Measurements from ENCODE around the gene SRBD1. TPM values are rescaled to one million over a fixed set of nuclear protein-coding genes. Genes with fewer than 3 reads are reported as not detected.

Gene SRBD1
- total RNA-seq, 2 donors from 2014 or later, result 11.8 to 14.4 TPM

DNA sequence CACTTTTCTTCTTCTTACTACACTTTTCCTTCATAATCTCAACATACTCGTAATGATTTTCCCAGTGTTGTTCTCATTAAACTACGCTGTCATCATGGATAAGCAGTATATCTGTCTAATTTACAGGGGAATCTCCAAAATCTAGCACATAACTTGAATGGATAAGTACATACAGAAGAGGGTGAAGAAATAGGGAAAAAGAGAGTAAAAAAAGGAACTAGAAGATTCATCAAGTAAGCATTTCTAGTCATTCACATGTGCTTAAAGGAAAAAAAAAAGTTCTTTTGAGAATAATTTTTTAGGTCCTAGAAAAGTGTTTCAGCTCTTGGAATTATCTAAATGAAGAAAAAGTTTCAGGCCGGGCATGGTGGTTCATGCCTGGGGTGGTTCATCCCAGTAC lies 51.6 kb downstream of the SRBD1 start:
- no peak overlapping the region for H3K27ac ChIP-seq
- H3K27me3 ChIP-seq, result no peaks in the 10 kb centered on the region
- intact Hi-C loops (cut with DNase I), result no loop called here
- H3K9ac ChIP-seq (ENCODE audit: low read depth in 2 of 2, low read length in 2 of 2), result no peak overlapping the region
- H3K4me3 ChIP-seq, result no peak overlapping the region
- H3K4me1 ChIP-seq, result no peaks in the 10 kb centered on the region
- no peak for DNase-seq
- H3K9me3 ChIP-seq, result no peaks in the 10 kb centered on the region
- no peaks in the 10 kb centered on the region for H3K36me3 ChIP-seq
- TF ChIP-seq CTCF (IDR thresholded peaks at IDR 0.05), result no peak

- intact Hi-C loops (cut with DNase I), result no loop called here
- H3K9me3 ChIP-seq, result no peaks in the 10 kb centered on the region
Observed at GRCh38 chr2:45554742-45555140, 56.3 kb downstream of the SRBD1 start.

GRCh38 chr2:45554073-45554741 lies 56.9 kb downstream of the SRBD1 start:
- no peak overlapping the region for H3K9ac ChIP-seq (ENCODE audit: low read depth in 2 of 2, low read length in 2 of 2)
- DNase-seq, result no peak
- intact Hi-C loops (cut with DNase I), result no loop called here
- TF ChIP-seq CTCF (IDR thresholded peaks at IDR 0.05), result no peak
- H3K36me3 ChIP-seq, result no peaks in the 10 kb centered on the region
- H3K4me1 ChIP-seq, result no peaks in the 10 kb centered on the region
- H3K27ac ChIP-seq, result no peak overlapping the region
- H3K4me3 ChIP-seq, result no peak overlapping the region
- no peaks in the 10 kb centered on the region for H3K27me3 ChIP-seq
- H3K9me3 ChIP-seq, result no peaks in the 10 kb centered on the region

More at GRCh38 chr2:45554742-45555140, 56.3 kb downstream of the SRBD1 start:
- no peak overlapping the region for H3K9ac ChIP-seq (ENCODE audit: low read depth in 2 of 2, low read length in 2 of 2)
- no peaks in the 10 kb centered on the region for H3K36me3 ChIP-seq
- H3K4me1 ChIP-seq, result no peaks in the 10 kb centered on the region
- no peak overlapping the region for H3K4me3 ChIP-seq
- no peak for DNase-seq
- TF ChIP-seq CTCF (IDR thresholded peaks at IDR 0.05), result no peak
- no peaks in the 10 kb centered on the region for H3K27me3 ChIP-seq
- H3K27ac ChIP-seq, result no peak overlapping the region

DNA sequence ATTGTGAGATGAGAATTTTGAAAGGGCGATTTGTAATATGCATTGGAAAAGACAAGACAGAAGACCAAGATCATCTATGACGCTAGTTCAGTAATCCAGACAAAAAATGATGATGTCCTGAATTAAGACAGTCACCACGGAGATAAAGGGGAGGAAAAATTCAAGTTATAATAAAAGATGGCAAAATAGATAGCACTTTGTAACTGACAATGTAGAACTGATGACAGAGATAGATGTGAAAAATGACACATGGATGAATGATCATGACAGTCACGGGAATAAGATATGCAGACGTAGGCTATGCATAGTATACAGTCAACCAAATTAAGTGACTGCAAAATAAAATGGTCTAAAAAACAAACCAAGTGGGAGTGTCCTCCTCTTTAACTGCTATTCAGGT lies 59.2 kb downstream of the SRBD1 start:
- no peak for DNase-seq
- no peaks in the 10 kb centered on the region for H3K27me3 ChIP-seq
- no peak for TF ChIP-seq CTCF (IDR thresholded peaks at IDR 0.05)
- H3K9me3 ChIP-seq, result no peaks in the 10 kb centered on the region
- no peak overlapping the region for H3K9ac ChIP-seq (ENCODE audit: low read depth in 2 of 2, low read length in 2 of 2)
- no peak overlapping the region for H3K4me3 ChIP-seq
- H3K27ac ChIP-seq, result no peak overlapping the region
- intact Hi-C loops (cut with DNase I), result no loop called here
- no peaks in the 10 kb centered on the region for H3K36me3 ChIP-seq
- H3K4me1 ChIP-seq, result no peaks in the 10 kb centered on the region

GRCh38 chr2:45545943-45546342 lies 65.1 kb downstream of the SRBD1 start:
- intact Hi-C loops (cut with DNase I), result no loop called here
- no peak overlapping the region for H3K27ac ChIP-seq
- no peak overlapping the region for H3K4me3 ChIP-seq
- no peak overlapping the region for H3K9ac ChIP-seq (ENCODE audit: low read depth in 2 of 2, low read length in 2 of 2)
- DNase-seq, result no peak
- H3K36me3 ChIP-seq, result peaks cover 8% of the 10 kb centered on the region
- no peaks in the 10 kb centered on the region for H3K9me3 ChIP-seq
- no peaks in the 10 kb centered on the region for H3K4me1 ChIP-seq
- no peaks in the 10 kb centered on the region for H3K27me3 ChIP-seq
- TF ChIP-seq CTCF (IDR thresholded peaks at IDR 0.05), result no peak
